GM21447 (cell line): ENCODE results near the gene IL10.

ENCODE experiments used
- ATAC-seq: cut with Tn5 transposase; IDR thresholded peaks from one replicate; pipeline ENCODE4 v1.9.1; 2021; ENCODE audit not compliant: unreplicated experiment

The IL10 gene

DNA sequence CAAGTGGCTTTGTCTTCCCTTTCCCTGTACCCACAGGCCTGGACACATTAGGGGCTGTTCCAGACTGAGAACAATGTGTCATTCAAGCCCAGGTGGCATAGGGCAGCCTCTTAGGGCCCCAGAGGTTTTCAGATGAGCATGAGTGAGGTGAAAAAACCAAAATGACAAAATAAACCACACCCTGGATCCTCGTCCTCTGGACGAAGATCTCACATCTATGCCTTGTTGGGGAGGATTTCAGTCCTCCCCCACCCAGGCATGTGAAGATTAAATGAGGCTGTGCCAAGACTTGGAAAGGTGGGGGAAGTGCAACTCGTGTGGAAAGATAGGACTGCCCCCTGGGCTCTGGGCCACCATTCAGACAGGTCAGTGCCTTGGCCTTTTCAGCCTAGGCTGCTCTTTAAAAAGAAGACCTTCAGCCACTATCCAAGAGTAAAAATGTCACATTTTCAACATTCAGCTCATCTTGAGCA, 34.5 kb downstream of the IL10 start:
- ATAC-seq, result no peak

GRCh38 chr1:206736878-206737728, 35.2 kb downstream of the IL10 start:
- no peak for ATAC-seq

GRCh38 chr1:206735553-206736031, 36.7 kb downstream of the IL10 start:
- ATAC-seq, result no peak

DNA sequence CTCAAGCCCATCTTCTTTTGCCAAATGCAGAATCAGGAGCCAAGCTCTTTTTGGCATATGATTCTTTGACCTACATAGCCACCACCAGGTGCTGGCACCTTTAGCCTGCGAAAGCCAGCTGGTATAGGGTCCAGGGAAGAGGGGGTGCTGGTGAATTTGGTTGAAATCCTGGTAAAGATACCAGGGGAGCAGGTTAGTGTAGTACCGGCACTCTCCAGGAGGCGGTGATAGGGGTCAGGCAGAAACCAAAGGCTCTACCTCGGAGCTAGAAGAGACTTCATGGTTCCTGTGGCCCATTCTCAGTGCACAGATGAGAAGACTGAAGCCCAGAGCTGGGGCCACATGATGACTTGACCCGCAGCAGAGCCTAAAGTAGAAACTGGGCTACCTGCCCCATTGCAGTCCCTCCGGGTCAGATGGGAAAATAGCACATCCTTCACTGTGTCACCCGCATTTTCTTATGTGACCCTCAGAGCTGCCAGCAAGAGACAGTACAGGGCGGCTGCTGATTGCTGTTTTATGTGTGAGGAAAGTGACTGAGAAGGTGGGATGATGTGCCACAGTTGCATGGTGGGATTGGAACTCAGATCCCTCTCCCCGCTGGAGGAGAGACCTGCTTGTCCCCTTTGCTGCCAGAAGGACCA, 37.7 kb downstream of the IL10 start:
- no peak for ATAC-seq

GRCh38 chr1:206732992-206733391, 39.3 kb downstream of the IL10 start:
- ATAC-seq, result no peak

- no peak for ATAC-seq
Measured at GRCh38 chr1:206732508-206732907, 39.8 kb downstream of the IL10 start.

GRCh38 chr1:206729507-206729906, 42.8 kb downstream of the IL10 start:
- no peak for ATAC-seq

DNA sequence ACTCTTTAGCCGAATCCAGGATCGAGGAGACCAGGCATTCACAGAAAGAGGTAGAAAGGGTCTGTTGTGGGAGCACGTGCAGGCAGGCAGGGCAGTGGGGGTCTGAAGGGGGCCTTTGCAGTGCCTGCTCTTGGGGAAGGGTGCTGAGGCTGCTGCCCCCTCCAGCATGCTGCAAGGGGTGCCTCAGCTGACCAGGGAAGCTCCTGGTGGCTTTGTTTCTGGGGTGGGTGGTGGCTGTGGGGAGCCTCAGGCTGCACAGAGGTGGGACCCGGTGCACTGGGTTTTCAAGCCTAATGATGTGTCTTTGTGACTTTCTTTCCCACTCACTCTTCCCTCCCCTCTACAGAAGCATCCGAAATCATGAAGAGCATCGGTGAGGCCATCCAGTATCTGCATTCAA, 43.2 kb downstream of the IL10 start:
- no peak for ATAC-seq

DNA sequence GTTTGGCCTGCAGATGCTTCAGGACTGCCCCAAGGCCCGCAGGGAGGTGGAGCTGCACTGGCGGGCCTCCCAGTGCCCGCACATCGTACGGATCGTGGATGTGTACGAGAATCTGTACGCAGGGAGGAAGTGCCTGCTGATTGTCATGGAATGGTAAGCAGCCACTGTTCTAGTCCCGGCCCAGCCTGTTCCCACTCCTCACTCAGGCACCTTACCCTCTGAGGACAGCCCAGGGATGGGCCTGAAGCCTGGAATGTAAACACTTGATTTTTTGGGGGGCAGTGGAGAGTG, 43.7 kb downstream of the IL10 start:
- ATAC-seq, result no peak

- no peak for ATAC-seq
Measured at GRCh38 chr1:206727981-206728696, 44.2 kb downstream of the IL10 start.

- no peak for ATAC-seq
Measured at GRCh38 chr1:206725109-206725963, 47.0 kb downstream of the IL10 start.

GRCh38 chr1:206723805-206724472, 48.4 kb downstream of the IL10 start:
- no peak for ATAC-seq

DNA sequence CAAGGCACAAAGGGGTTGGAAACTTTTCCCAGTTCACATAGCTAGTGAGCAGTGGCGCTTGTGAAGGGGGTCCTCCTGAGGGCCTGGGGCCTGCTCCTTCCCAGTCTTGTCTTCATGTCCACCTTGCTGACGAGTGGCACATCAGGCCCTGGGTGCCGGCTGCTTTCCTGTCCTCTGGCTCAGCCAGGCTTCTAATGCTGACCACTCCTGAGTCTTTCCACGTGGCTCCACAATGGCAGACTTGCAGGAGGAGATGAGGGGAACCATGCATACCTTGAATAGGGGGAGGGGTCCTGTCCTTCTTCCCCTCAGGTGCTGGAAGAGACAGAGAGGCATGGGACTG, 48.9 kb downstream of the IL10 start:
- ATAC-seq, result no peak

DNA sequence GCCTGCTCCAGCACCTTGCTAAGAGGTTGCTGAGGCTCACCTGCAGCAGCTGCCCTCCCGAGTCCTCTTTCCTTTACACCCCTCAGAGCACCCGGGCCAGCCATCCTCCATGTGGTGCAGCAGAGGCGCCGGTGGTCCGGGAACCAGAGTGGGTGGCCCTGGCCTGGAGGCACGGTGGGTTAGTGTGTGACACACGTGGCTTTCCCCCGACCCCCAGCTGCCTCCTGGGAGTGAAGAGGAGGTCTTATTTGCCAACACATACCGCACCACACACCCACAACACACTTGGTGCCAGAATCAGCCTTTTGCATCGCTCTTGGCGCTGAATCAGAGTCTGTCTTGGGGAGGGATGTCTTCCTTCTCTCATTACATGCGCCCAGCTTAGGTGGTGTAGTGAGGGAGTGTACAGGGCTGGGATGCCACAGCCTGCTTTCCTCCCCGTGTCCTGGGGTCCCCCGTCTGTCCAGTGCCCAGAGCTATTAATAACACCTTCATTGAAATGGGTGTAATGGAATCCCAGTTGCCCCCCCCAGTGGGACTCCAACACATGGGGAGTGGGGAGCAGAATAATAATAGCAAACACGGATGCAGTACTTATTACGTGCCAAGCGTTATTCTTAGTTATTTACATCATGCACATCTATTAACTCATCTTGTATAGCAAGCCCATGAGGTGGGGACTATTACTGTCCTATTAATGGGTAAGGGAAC, 49.4 kb downstream of the IL10 start:
- no peak for ATAC-seq

DNA sequence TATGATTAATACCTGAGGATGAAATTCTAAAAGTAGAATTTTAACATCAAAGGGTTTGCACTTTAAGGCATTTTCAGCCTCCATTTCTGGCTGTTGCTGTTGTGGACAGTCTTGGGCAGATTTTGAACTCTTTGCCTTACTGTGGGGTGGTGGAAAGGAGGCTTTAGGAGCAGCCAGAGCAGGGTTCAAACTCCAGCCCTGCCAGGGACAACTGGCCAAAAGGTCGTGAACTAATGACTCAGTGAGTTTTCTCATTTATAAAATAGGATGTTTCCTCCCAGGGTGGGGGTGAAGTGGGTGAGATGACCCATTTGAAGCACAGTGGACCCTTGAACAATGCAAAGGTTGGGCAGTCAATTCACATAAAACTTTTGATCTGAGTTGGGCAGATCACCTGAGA, 50.8 kb downstream of the IL10 start:
- ATAC-seq, result no peak

GRCh38 chr1:206719169-206719839, 53.0 kb downstream of the IL10 start:
- no peak for ATAC-seq

- no peak for ATAC-seq
Measured at GRCh38 chr1:206717674-206717989, 54.7 kb downstream of the IL10 start.
